ENCODE results near the gene AS3MT.
"Not testable (repeated sequence)": the region's sequence is repeated elsewhere in the genome, so short reads cannot be mapped to it uniquely, and the experiment has no call there.

GRCh38 chr10:102838276-102838927, 30.9 kb upstream of the AS3MT start:
- not testable (repeated sequence) for TF ChIP-seq EZH2 (IDR thresholded peaks at IDR 0.05; ENCODE audit: insufficient read depth, poor library complexity, severe bottlenecking); EZH2phosphoT487 (IDR thresholded peaks at IDR 0.05; ENCODE audit: insufficient read depth, low read depth)
